Neutrophil (primary cell): Measurements from ENCODE around the gene RARS1.

Source experiments
- H3K27ac ChIP-seq: fragments of 200-600 bp; sonication (generic); 2 replicates; pipeline ENCODE4 v1.5.1; 2016; ENCODE audit warnings: mild to moderate bottlenecking, moderate library complexity
- H3K27me3 ChIP-seq: fragments of 200-600 bp; sonication (generic); 2 replicates; pipeline ENCODE4 v1.6.0; 2016; ENCODE audit warnings: mild to moderate bottlenecking
- H3K36me3 ChIP-seq: fragments of 200-600 bp; sonication (generic); 2 replicates; pipeline ENCODE4 v1.5.1; 2017
- H3K4me1 ChIP-seq, 2 experiments: fragments of 200-600 bp in 1 of 2; sonication (generic) in 1 of 2; 1 replicate in 1 of 2; 2 replicates in 1 of 2; pipeline versions ENCODE4 v1.5.1 to v1.6.1; 2013 to 2016; ENCODE audit warnings: low read depth in 1 of 2, low read length in 1 of 2, mild to moderate bottlenecking in 1 of 2, moderate library complexity in 1 of 2; ENCODE audit not compliant: control insufficient read depth in 1 of 2, insufficient read depth in 1 of 2
- H3K4me3 ChIP-seq, 2 experiments: fragments of 200-600 bp in 1 of 2; sonication (generic) in 1 of 2; 1 replicate in 1 of 2; 2 replicates in 1 of 2; pipeline ENCODE4 v1.5.1; 2013 to 2016; ENCODE audit warnings: low read depth in 1 of 2, low read length in 1 of 2, mild to moderate bottlenecking in 1 of 2, moderate library complexity in 1 of 2
- H3K9me3 ChIP-seq: fragments of 200-600 bp; sonication (generic); 2 replicates; pipeline ENCODE4 v1.5.1; 2016
- CTCF ChIP-seq: fragments of 200-600 bp; sonication (generic); IDR thresholded peaks from 2 replicates; pipeline ENCODE4 v1.5.1; 2016; ENCODE audit warnings: antibody characterized with exemption

RARS1 gene

DNA sequence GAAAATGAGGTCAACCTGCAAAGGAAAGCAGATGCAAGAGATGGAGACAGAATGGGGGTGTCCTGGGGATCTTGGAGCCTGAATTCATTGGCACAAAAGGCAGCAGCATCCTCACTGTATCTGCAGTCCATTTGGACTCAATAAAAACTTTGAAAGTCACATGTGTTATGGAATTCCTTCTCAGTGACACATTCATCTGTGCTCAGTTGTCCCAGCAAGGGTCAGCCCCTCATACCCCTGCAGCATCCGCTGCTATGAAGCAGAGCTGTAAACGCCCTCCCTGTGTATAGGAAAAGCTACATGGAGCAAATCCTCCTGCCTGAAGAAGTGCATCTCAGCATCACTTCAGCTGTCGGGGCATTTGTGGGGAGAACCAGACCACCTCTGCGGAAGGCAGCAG lies 14.5 kb upstream of the RARS1 start:
- Histone ChIP-seq H3K27ac (no peak overlapping the region), H3K4me3 (no peak overlapping the region), H3K4me1 (no peaks in the 10 kb centered on the region), H3K9me3 (no peaks in the 10 kb centered on the region), H3K27me3 (no peaks in the 10 kb centered on the region), H3K36me3 (no peaks in the 10 kb centered on the region)
- TF ChIP-seq CTCF, result no peak

GRCh38 chr5:168472329-168472728 lies 13.9 kb upstream of the RARS1 start:
- Histone ChIP-seq H3K27me3 (no peaks in the 10 kb centered on the region), H3K4me3 (no peak overlapping the region), H3K27ac (no peak overlapping the region), H3K9me3 (no peaks in the 10 kb centered on the region), H3K36me3 (no peaks in the 10 kb centered on the region), H3K4me1 (no peaks in the 10 kb centered on the region)
- no peak for TF ChIP-seq CTCF

- no peaks in the 10 kb centered on the region for H3K4me1 ChIP-seq
- H3K27me3 ChIP-seq, result no peaks in the 10 kb centered on the region
- H3K36me3 ChIP-seq, result no peaks in the 10 kb centered on the region
- no peaks in the 10 kb centered on the region for H3K9me3 ChIP-seq
- no peak for TF ChIP-seq CTCF
- H3K27ac ChIP-seq, result no peak overlapping the region
- no peak overlapping the region for H3K4me3 ChIP-seq
Observed at GRCh38 chr5:168474319-168474718, 12.0 kb upstream of the RARS1 start.

GRCh38 chr5:168477060-168477459 lies 9.2 kb upstream of the RARS1 start:
- H3K9me3 ChIP-seq, result no peaks in the 10 kb centered on the region
- no peak overlapping the region for H3K4me3 ChIP-seq
- H3K4me1 ChIP-seq, result no peaks in the 10 kb centered on the region
- no peak for TF ChIP-seq CTCF
- no peak overlapping the region for H3K27ac ChIP-seq
- H3K36me3 ChIP-seq, result no peaks in the 10 kb centered on the region
- H3K27me3 ChIP-seq, result peaks cover under 1% of the 10 kb centered on the region

GRCh38 chr5:168479166-168479565 lies 7.1 kb upstream of the RARS1 start:
- H3K36me3 ChIP-seq, result no peaks in the 10 kb centered on the region
- TF ChIP-seq CTCF, result no peak
- H3K4me3 ChIP-seq, result no peak overlapping the region
- H3K4me1 ChIP-seq, result no peaks in the 10 kb centered on the region
- no peaks in the 10 kb centered on the region for H3K9me3 ChIP-seq
- H3K27me3 ChIP-seq, result peaks cover 16% of the 10 kb centered on the region
- no peak overlapping the region for H3K27ac ChIP-seq

- H3K27me3 ChIP-seq, result peaks cover 30% of the 10 kb centered on the region
- no peaks in the 10 kb centered on the region for H3K9me3 ChIP-seq
- TF ChIP-seq CTCF, result no peak
- no peak overlapping the region for H3K27ac ChIP-seq
- no peaks in the 10 kb centered on the region for H3K36me3 ChIP-seq
- H3K4me3 ChIP-seq, result no peak overlapping the region
- H3K4me1 ChIP-seq, result no peaks in the 10 kb centered on the region
Observed at GRCh38 chr5:168480601-168481000, 5.7 kb upstream of the RARS1 start.
